Endodermal cell (in vitro differentiated cells): ENCODE data around the gene SESN1. TPM values are rescaled to one million over a fixed set of nuclear protein-coding genes. Genes with fewer than 3 reads are reported as not detected.

Source experiments
- DNase-seq: peaks from one replicate; pipeline ENCODE4 v3.0.0-alpha.2; 2017
- H3K27ac ChIP-seq: 2 replicates; pipeline ENCODE4 v1.5.1; 2013; ENCODE audit warnings: mild to moderate bottlenecking, low read depth, low read length, moderate library complexity
- H3K27me3 ChIP-seq: 2 replicates; pipeline ENCODE4 v1.6.1; 2013; ENCODE audit warnings: mild to moderate bottlenecking, low read length, moderate library complexity; ENCODE audit not compliant: insufficient read depth, control insufficient read depth, poor library complexity, severe bottlenecking
- H3K36me3 ChIP-seq: 2 replicates; pipeline ENCODE4 v1.7.0; 2013; ENCODE audit warnings: mild to moderate bottlenecking, low read length, moderate library complexity; ENCODE audit not compliant: control insufficient read depth, insufficient read depth
- H3K4me1 ChIP-seq: one replicate; pipeline ENCODE4 v1.7.0; 2013; ENCODE audit warnings: low read length; ENCODE audit not compliant: control insufficient read depth, insufficient read depth
- H3K4me3 ChIP-seq: 2 replicates; pipeline ENCODE4 v1.5.1; 2013; ENCODE audit warnings: mild to moderate bottlenecking, low read length, moderate library complexity
- H3K9ac ChIP-seq: 2 replicates; pipeline ENCODE4 v1.6.1; 2013; ENCODE audit warnings: mild to moderate bottlenecking, low read length, moderate library complexity; ENCODE audit not compliant: poor library complexity, severe bottlenecking; ENCODE audit errors: extremely low read depth
- H3K9me3 ChIP-seq: 2 replicates; pipeline ENCODE4 v1.6.1; 2013; ENCODE audit warnings: mild to moderate bottlenecking, low read length, moderate library complexity; ENCODE audit not compliant: control insufficient read depth
- H3K27ac Mint-ChIP-seq: 2 replicates; pipeline ENCODE4 v1.8.0; 2020; ENCODE audit warnings: mixed read lengths
- H3K27me3 Mint-ChIP-seq: 2 replicates; pipeline ENCODE4 v1.8.0; 2021; ENCODE audit warnings: mild to moderate bottlenecking, mixed read lengths; ENCODE audit not compliant: insufficient read depth
- H3K36me3 Mint-ChIP-seq: 2 replicates; pipeline ENCODE4 v1.8.0; 2020; ENCODE audit warnings: low read depth, mixed read lengths
- H3K4me1 Mint-ChIP-seq: 2 replicates; pipeline ENCODE4 v1.8.0; 2020; ENCODE audit warnings: mixed read lengths
- H3K4me3 Mint-ChIP-seq: 2 replicates; pipeline ENCODE4 v1.8.0; 2020; ENCODE audit warnings: mild to moderate bottlenecking, moderate library complexity, mixed read lengths
- H3K9me3 Mint-ChIP-seq: 2 replicates; pipeline ENCODE4 v1.8.0; 2020; ENCODE audit warnings: mild to moderate bottlenecking, mixed read lengths
- WGBS, 2 experiments: methylation state at CpG; one replicate each; pipeline versions ENCODE4 v1.1.5 to v1.1.7; 2013; ENCODE audit warnings: missing lambda C conversion rate in 2 of 2, mixed read lengths in 1 of 2; ENCODE audit not compliant: insufficient coverage in 1 of 2, insufficient read length in 1 of 2; 5-methylcytosine and 5-hydroxymethylcytosine counted together
- total RNA-seq, 2 donors: library from RNA; stranded (reverse); fragmentation: NEBNext Ultra II Directional in 1 of 2; extraction: Animal tissue kit (Norgen Biotek cat#: 25700) in 1 of 2; gene quantifications; 2 replicates in 1 of 2; 3 replicates in 1 of 2; pipeline ENCODE4 v1.2.1, GENCODE V29; 2021
- TF ChIP-seq, protein P1 (sequence below): fragments of 200-600 bp; sonication (generic); conservative IDR thresholded peaks from 2 replicates; pipeline ENCODE4 v1.5.0; 2021; ENCODE audit warnings: antibody characterized with exemption, mild to moderate bottlenecking

SESN1 gene
- total RNA-seq, 2 donors from 2014 or later, result 7.5 to 13.1 TPM

- Histone ChIP-seq H3K9me3 (no peaks in the 10 kb centered on the region), H3K9ac (no peak overlapping the region), H3K4me1 (no peaks in the 10 kb centered on the region), H3K36me3 (no peaks in the 10 kb centered on the region), H3K4me3 (no peak overlapping the region), H3K27ac (no peak overlapping the region), H3K27me3 (no peaks in the 10 kb centered on the region)
- H3K4me3 Mint-ChIP-seq, result no peak overlapping the region
- no peaks in the 10 kb centered on the region for H3K4me1 Mint-ChIP-seq
- peaks cover 5% of the 10 kb centered on the region for H3K36me3 Mint-ChIP-seq
- no peak for DNase-seq
- 100% methylated on average over 1 of the region's 1 CpG; no CpG with 5 or more reads in 1 of the 2 experiments for WGBS, 2 experiments
- no peaks in the 10 kb centered on the region for H3K27me3 Mint-ChIP-seq
- no peaks in the 10 kb centered on the region for H3K9me3 Mint-ChIP-seq
- TF ChIP-seq, protein P1, sequence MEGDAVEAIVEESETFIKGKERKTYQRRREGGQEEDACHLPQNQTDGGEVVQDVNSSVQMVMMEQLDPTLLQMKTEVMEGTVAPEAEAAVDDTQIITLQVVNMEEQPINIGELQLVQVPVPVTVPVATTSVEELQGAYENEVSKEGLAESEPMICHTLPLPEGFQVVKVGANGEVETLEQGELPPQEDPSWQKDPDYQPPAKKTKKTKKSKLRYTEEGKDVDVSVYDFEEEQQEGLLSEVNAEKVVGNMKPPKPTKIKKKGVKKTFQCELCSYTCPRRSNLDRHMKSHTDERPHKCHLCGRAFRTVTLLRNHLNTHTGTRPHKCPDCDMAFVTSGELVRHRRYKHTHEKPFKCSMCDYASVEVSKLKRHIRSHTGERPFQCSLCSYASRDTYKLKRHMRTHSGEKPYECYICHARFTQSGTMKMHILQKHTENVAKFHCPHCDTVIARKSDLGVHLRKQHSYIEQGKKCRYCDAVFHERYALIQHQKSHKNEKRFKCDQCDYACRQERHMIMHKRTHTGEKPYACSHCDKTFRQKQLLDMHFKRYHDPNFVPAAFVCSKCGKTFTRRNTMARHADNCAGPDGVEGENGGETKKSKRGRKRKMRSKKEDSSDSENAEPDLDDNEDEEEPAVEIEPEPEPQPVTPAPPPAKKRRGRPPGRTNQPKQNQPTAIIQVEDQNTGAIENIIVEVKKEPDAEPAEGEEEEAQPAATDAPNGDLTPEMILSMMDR, result no peak
- H3K27ac Mint-ChIP-seq, result no peak overlapping the region
These were observed 11.0 kb downstream of the SESN1 start for GRCh38 chr6:109083657-109084056.

DNA sequence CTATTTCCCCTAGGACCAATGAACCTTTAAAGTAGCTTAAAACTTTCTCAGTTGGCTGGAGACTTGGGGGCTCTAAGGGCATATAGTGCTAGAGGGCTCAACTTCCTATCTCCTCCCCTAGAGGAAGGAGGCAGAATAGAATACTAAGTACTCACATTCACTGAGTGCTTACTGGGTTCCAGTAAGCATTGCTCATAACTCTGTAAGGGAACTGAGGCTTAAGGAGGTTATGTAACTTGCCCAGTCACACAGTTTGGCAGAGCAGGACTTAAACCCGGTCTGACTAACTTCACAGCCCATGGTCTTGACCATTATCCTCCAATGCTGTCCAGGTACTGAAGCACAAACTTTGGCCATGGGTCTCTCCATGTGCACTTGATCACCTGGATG, 12.5 kb downstream of the SESN1 start:
- H3K27ac ChIP-seq, result no peak overlapping the region
- no peak overlapping the region for H3K9ac ChIP-seq
- Mint-ChIP-seq H3K27me3 (no peaks in the 10 kb centered on the region), H3K36me3 (peaks cover 5% of the 10 kb centered on the region), H3K4me1 (no peaks in the 10 kb centered on the region), H3K27ac (no peak overlapping the region), H3K4me3 (no peak overlapping the region), H3K9me3 (no peaks in the 10 kb centered on the region)
- DNase-seq, result no peak
- 92 to 100% methylated on average over 1 of the region's 1 CpG for WGBS, 2 experiments
- TF ChIP-seq, protein P1, result peak; percentile 56
- H3K4me3 ChIP-seq, result no peak overlapping the region
- H3K36me3 ChIP-seq, result no peaks in the 10 kb centered on the region
- H3K9me3 ChIP-seq, result no peaks in the 10 kb centered on the region
- H3K4me1 ChIP-seq, result no peaks in the 10 kb centered on the region
- no peaks in the 10 kb centered on the region for H3K27me3 ChIP-seq

GRCh38 chr6:109081516-109082187, 13.0 kb downstream of the SESN1 start:
- H3K36me3 Mint-ChIP-seq, result peaks cover 5% of the 10 kb centered on the region
- no peaks in the 10 kb centered on the region for H3K36me3 ChIP-seq
- H3K4me1 Mint-ChIP-seq, result no peaks in the 10 kb centered on the region
- no peak overlapping the region for H3K4me3 Mint-ChIP-seq
- no peak overlapping the region for H3K27ac ChIP-seq
- no peaks in the 10 kb centered on the region for H3K4me1 ChIP-seq
- H3K9ac ChIP-seq, result no peak overlapping the region
- H3K9me3 ChIP-seq, result no peaks in the 10 kb centered on the region
- no peaks in the 10 kb centered on the region for H3K27me3 Mint-ChIP-seq
- DNase-seq, result no peak
- H3K27me3 ChIP-seq, result no peaks in the 10 kb centered on the region
- TF ChIP-seq, protein P1, result no peak
- no peak overlapping the region for H3K4me3 ChIP-seq
- WGBS, 2 experiments, result 92 to 94% methylated on average over 3 of the region's 4 CpGs
- no peaks in the 10 kb centered on the region for H3K9me3 Mint-ChIP-seq
- H3K27ac Mint-ChIP-seq, result no peak overlapping the region
